Adrenal gland (tissue), 12 donors: ENCODE results near the gene SLC66A1. TPM values are rescaled to one million over a fixed set of nuclear protein-coding genes. Genes with fewer than 3 reads are reported as not detected.

ENCODE experiments used
- DNase-seq, 7 donors: peaks; one replicate each; pipeline ENCODE4 v3.0.0-alpha.2; 2019 to 2020
- H3K27ac ChIP-seq, 5 donors: fragments of 200-600 bp; sonication (generic) in 4 of 5; 1 replicate in 3 of 5; 2 replicates in 2 of 5; pipeline versions ENCODE4 v1.5.1 to v1.8.0; 2016 to 2020; ENCODE audit warnings: mild to moderate bottlenecking in 1 of 5
- H3K27me3 ChIP-seq: fragments of 200-600 bp; 2 replicates; pipeline ENCODE4 v1.8.0; 2021
- H3K36me3 ChIP-seq, 2 donors: fragments of 200-600 bp; replicated peaks in 1 of 2; 1 replicate in 1 of 2; 2 replicates in 1 of 2; pipeline versions ENCODE4 v1.5.1 to v1.8.0; 2018 to 2022
- H3K4me1 ChIP-seq, 2 donors: fragments of 200-600 bp; replicated peaks in 1 of 2; 1 replicate in 1 of 2; 2 replicates in 1 of 2; pipeline versions ENCODE4 v1.5.1 to v1.8.0; 2018 to 2021
- H3K4me3 ChIP-seq, 4 donors: fragments of 200-600 bp; sonication (generic) in 3 of 4; one replicate each; pipeline ENCODE4 v1.5.1; 2016 to 2018
- H3K9me3 ChIP-seq, 3 donors: fragments of 200-600 bp; sonication (generic) in 1 of 3; replicated peaks in 1 of 3; 1 replicate in 2 of 3; 2 replicates in 1 of 3; pipeline versions ENCODE4 v1.5.1 to v1.8.0; 2016 to 2021
- CTCF ChIP-seq, 6 experiments: fragments of 450-650 bp in 4 of 6; fragments of 200-600 bp in 2 of 6; sonication (generic) in 1 of 6; IDR thresholded peaks; 1 replicate in 5 of 6; 2 replicates in 1 of 6; pipeline versions ENCODE4 v1.5.1 to v1.8.0; 2016 to 2021; ENCODE audit warnings: antibody characterized with exemption in 6 of 6, mild to moderate bottlenecking in 2 of 6, moderate library complexity in 1 of 6
- POLR2A ChIP-seq, 2 donors: fragments of 450-650 bp; IDR thresholded peaks; one replicate each; pipeline ENCODE4 v1.6.1; 2017; ENCODE audit warnings: antibody characterized with exemption in 2 of 2, mild to moderate bottlenecking in 2 of 2, moderate library complexity in 1 of 2
- WGBS, 4 donors: extraction: QIAGEN DNeasy Blood & Tissue Kit in 2 of 4; methylation state at CpG; one replicate each; pipeline versions ENCODE4 v1.1.5 to v1.1.7; 2013 to 2017; 5-methylcytosine and 5-hydroxymethylcytosine counted together
- intact Hi-C, 2 donors: fragments of 100-400 bp; cut with DNase I; formaldehyde crosslinking; loops; one replicate each; pipeline versions ENCODE4 v1.14.1 to v1.15.0; 2022 to 2023
- polyA plus RNA-seq, 3 donors: library from polyadenylated mRNA; stranded (reverse); fragments of 200-250 nt in 2 of 3; fragments of 350-450 nt in 1 of 3; fragmentation: Illumina TruSeq in 1 of 3; extraction: RNeasy Lipid Tissue Mini Kit (QIAGEN cat#74804) in 1 of 3; gene quantifications; one replicate each; pipeline ENCODE4 v1.2.3, GENCODE V29; 2013 to 2014
- total RNA-seq, 9 donors: library from RNA; depleted of rRNA in 4 of 9; stranded (reverse); fragments of >200 nt in 4 of 9; fragments of 120-200 nt in 1 of 9; fragmentation: NEBNext Ultra II Directional in 1 of 9; extraction: Animal tissue kit (Norgen Biotek cat#: 25700) in 1 of 9; gene quantifications; one replicate each; pipeline versions ENCODE4 v1.1.0 to v1.2.4, GENCODE V29; 2013 to 2023
- donor health status: healthy with polysubstance abuse.
- donor health status: Bipolar disorder and iron deficiency.
- donor health status: DM: yes; HTN: yes; CAD: no.
- donor health status: DM: no; HTN: no; CAD: no.
- donor health status: DM: no; HTN: no; CAD: no.
- donor health status: DM: yes; HTN: yes; CAD: no.

SLC66A1 gene
- total and polyA plus RNA-seq, 12 donors = 19.1 to 82.9 (median 36.5) TPM

- H3K36me3 ChIP-seq = peaks cover 0 to 58% of the 10 kb centered on the region in 2 donors
- H3K27ac ChIP-seq = no peak overlapping the region
Measured at GRCh38 chr1:19347533-19348172, 35.5 kb downstream of the SLC66A1 start.

GRCh38 chr1:19348441-19349198, 36.5 kb downstream of the SLC66A1 start:
- Histone ChIP-seq H3K27ac (no peak overlapping the region), H3K4me1 (no peaks in the 10 kb centered on the region), H3K36me3 (peaks cover 0 to 60% of the 10 kb centered on the region in 2 donors), H3K4me3 (no peak overlapping the region), H3K27me3 (no peaks in the 10 kb centered on the region), H3K9me3 (no peaks in the 10 kb centered on the region)
- no peak for DNase-seq
- TF ChIP-seq POLR2A (IDR thresholded peaks at IDR 0.05) (no peak), CTCF (IDR thresholded peaks at IDR 0.05) (no peak)
- WGBS, 4 donors = 79 to 89% (median 82%) methylated on average over 13 to 15 of the region's 15 CpGs
- intact Hi-C loops = no loop called here

More at GRCh38 chr1:19347533-19348172, 35.5 kb downstream of the SLC66A1 start:
- H3K4me3 ChIP-seq = no peak overlapping the region
- no peaks in the 10 kb centered on the region for H3K9me3 ChIP-seq
- no peaks in the 10 kb centered on the region for H3K4me1 ChIP-seq
- intact Hi-C loops = no loop called here
- no peak for TF ChIP-seq CTCF (IDR thresholded peaks at IDR 0.05)
- no peak for TF ChIP-seq POLR2A (IDR thresholded peaks at IDR 0.05)
- DNase-seq = no peak
- no peaks in the 10 kb centered on the region for H3K27me3 ChIP-seq
- WGBS, 4 donors = 77 to 85% (median 80%) methylated on average over 13 to 14 of the region's 14 CpGs

GRCh38 chr1:19349999-19350398, 37.9 kb downstream of the SLC66A1 start:
- Histone ChIP-seq H3K27ac (no peak overlapping the region), H3K36me3 (peaks cover 0 to 60% of the 10 kb centered on the region in 2 donors), H3K4me3 (no peak overlapping the region), H3K27me3 (no peaks in the 10 kb centered on the region), H3K4me1 (no peaks in the 10 kb centered on the region), H3K9me3 (no peaks in the 10 kb centered on the region)
- 93 to 98% (median 95%) methylated on average over 9 to 17 of the region's 17 CpGs for WGBS, 4 donors
- intact Hi-C loops = no loop called here
- TF ChIP-seq POLR2A (IDR thresholded peaks at IDR 0.05) (no peak), CTCF (IDR thresholded peaks at IDR 0.05) (no peak)
- no peak for DNase-seq

GRCh38 chr1:19350566-19350965, 38.4 kb downstream of the SLC66A1 start:
- Histone ChIP-seq H3K36me3 (peaks cover 0 to 61% of the 10 kb centered on the region in 2 donors), H3K27ac (no peak overlapping the region)
- no peak for TF ChIP-seq POLR2A (IDR thresholded peaks at IDR 0.05)
- TF ChIP-seq CTCF (IDR thresholded peaks at IDR 0.05) = no peak

More at GRCh38 chr1:19350566-19350965, 38.4 kb downstream of the SLC66A1 start:
- Histone ChIP-seq H3K4me1 (no peaks in the 10 kb centered on the region), H3K4me3 (no peak overlapping the region), H3K9me3 (no peaks in the 10 kb centered on the region), H3K27me3 (no peaks in the 10 kb centered on the region)
- no peak for DNase-seq
- intact Hi-C loops = no loop called here
- WGBS, 4 donors = 95 to 98% (median 96%) methylated on average over 5 of the region's 5 CpGs
